ENCODE data around the gene FAM3B.
A peak's percentile ranks its signal among the peaks of the same experiment; 100 is the strongest.
"Not testable (repeated sequence)": the region's sequence is repeated elsewhere in the genome, so short reads cannot be mapped to it uniquely, and the experiment has no call there.

Gene FAM3B

GRCh38 chr21:41316200-41317062 is at the start of gene FAM3B:
Gene FAM3B, plus strand, starts transcription at chr21:41316801. Its CDS starts 79 bp downstream, at chr21:41316880.
- peak; percentile 64 to 90 (median 87) for DNase-seq

- no peak for DNase-seq
These were observed 49.3 kb upstream of the FAM3B start for GRCh38 chr21:41267346-41267745.

- peak in 1 of 3 experiments; percentile 26 for DNase-seq
These were observed 47.1 kb upstream of the FAM3B start for GRCh38 chr21:41269535-41269934.

- no peak for DNase-seq
These were observed 39.4 kb upstream of the FAM3B start for GRCh38 chr21:41277196-41277595.

- no peak for DNase-seq
These were observed 38.8 kb upstream of the FAM3B start for GRCh38 chr21:41277846-41278245.

GRCh38 chr21:41280115-41280919 is 36.3 kb upstream of the FAM3B start:
- DNase-seq = no peak

- no peak for DNase-seq
These were observed 34.2 kb upstream of the FAM3B start for GRCh38 chr21:41282412-41282811.

- peak; percentile 69 to 91 (median 84) for DNase-seq
These were observed 33.3 kb upstream of the FAM3B start for GRCh38 chr21:41283211-41283818.

GRCh38 chr21:41289431-41289830 is 27.2 kb upstream of the FAM3B start:
- DNase-seq = no peak

GRCh38 chr21:41290106-41290799 is 26.3 kb upstream of the FAM3B start:
- DNase-seq = no peak

- DNase-seq = peak; percentile 33 to 73 (median 37)
These were observed 21.9 kb upstream of the FAM3B start for GRCh38 chr21:41294548-41295231.

GRCh38 chr21:41295721-41296254 is 20.8 kb upstream of the FAM3B start:
- no peak for DNase-seq

GRCh38 chr21:41302976-41303375 is 13.6 kb upstream of the FAM3B start:
- DNase-seq = no peak

- DNase-seq = no peak
These were observed 12.4 kb upstream of the FAM3B start for GRCh38 chr21:41304068-41304720.

- DNase-seq = no peak
These were observed 9.4 kb upstream of the FAM3B start for GRCh38 chr21:41307219-41307618.

- DNase-seq = not testable (repeated sequence)
These were observed 3.1 kb upstream of the FAM3B start for GRCh38 chr21:41313285-41314164.

- no peak for DNase-seq
These were observed 875 bp upstream of the FAM3B start for GRCh38 chr21:41315726-41316125.

GRCh38 chr21:41317063-41317392 is 427 bp downstream of the FAM3B start:
- DNase-seq = no peak

GRCh38 chr21:41317458-41317857 is 857 bp downstream of the FAM3B start:
- DNase-seq = peak in 2 of 3 experiments; percentile 28 to 54

- DNase-seq = peak in 1 of 3 experiments; percentile 72
These were observed 1.6 kb downstream of the FAM3B start for GRCh38 chr21:41318218-41318617.

Data from NCI-H1417 (cell line).